GM23248 (cell line): ENCODE measurements around the gene CAB39.

Experiments
- EZH2 ChIP-seq: fragments of 200-600 bp; sonication (generic); IDR thresholded peaks from 2 replicates; pipeline ENCODE4 v1.6.1; 2018; ENCODE audit warnings: antibody characterized with exemption, mild to moderate bottlenecking; ENCODE audit not compliant: insufficient read depth, poor library complexity, severe bottlenecking
- EZH2phosphoT487 ChIP-seq: fragments of 200-600 bp; sonication (generic); IDR thresholded peaks from 2 replicates; pipeline ENCODE4 v1.6.1; 2018; ENCODE audit warnings: antibody characterized with exemption, moderate library complexity, mild to moderate bottlenecking, low read depth; ENCODE audit not compliant: insufficient read depth

- TF ChIP-seq EZH2 (no peak), EZH2phosphoT487 (no peak)
Observed at GRCh38 chr2:230749111-230749510, 36.5 kb downstream of the CAB39 start.
